GM12878 (cell line): ENCODE data around the gene LRRC2. TPM values are rescaled to one million over a fixed set of nuclear protein-coding genes. Genes with fewer than 3 reads are reported as not detected.

Experiments used
- ATAC-seq: fragments of 200-7000 bp; cut with Tn5 transposase; 3 replicates; pipeline ENCODE4 v1.9.1; 2020; ENCODE audit warnings: mild to moderate bottlenecking, moderate library complexity
- BruUV-seq: library from RNA; stranded (reverse); fragments of 400-500 nt; replicated peaks from 2 replicates; lab custom pipeline; 2021; lab: Mats Ljungman, UMichigan
- CTCF ChIA-PET: fragments of 300-600 bp; sonication (Branson Sonifier 250); formaldehyde crosslinking; extraction: SDS; loops from one replicate; lab custom pipeline; 2021; ENCODE audit warnings: inconsistent platforms; lab: Yijun Ruan, JAX
- POLR2A ChIA-PET: fragments of 350-600 bp; formaldehyde crosslinking; extraction: SDS; loops from one replicate; lab custom pipeline; 2021; ENCODE audit warnings: inconsistent platforms; lab: Charles Lee
- RAD21 ChIA-PET: fragments of 300-600 bp; sonication (Branson Sonifier 250); formaldehyde crosslinking; loops from one replicate; lab custom pipeline; 2023; ENCODE audit warnings: antibody characterized with exemption; ENCODE audit not compliant: unreplicated experiment; lab: Charles Lee
- SMC1A ChIA-PET: fragments of 300-600 bp; sonication (Branson Sonifier 250); formaldehyde crosslinking; loops from one replicate; lab custom pipeline; 2023; ENCODE audit not compliant: unreplicated experiment, uncharacterized antibody; lab: Charles Lee
- DNase-seq: peaks from one replicate; pipeline ENCODE4 v3.0.0-alpha.2; 2011; ENCODE audit warnings: low read depth, low spot score
- FAIRE-seq: peaks from 3 replicates; lab custom pipeline; 2011; peaks lifted over from hg19 to GRCh38; lab: Jason Lieb, UNC
- H2AFZ ChIP-seq: 2 replicates; pipeline ENCODE4 v1.6.0; 2011; ENCODE audit warnings: low read depth, low read length, control low read depth; ENCODE audit not compliant: control insufficient read depth
- H3K27ac ChIP-seq: 2 replicates; pipeline ENCODE4 v1.5.1; 2011; ENCODE audit warnings: control low read depth; ENCODE audit not compliant: control insufficient read depth, insufficient read depth
- H3K27me3 ChIP-seq, 2 experiments: replicated peaks in 1 of 2; 2 replicates each; pipeline versions ENCODE4 v1.6.0 to v1.6.1; 2011; ENCODE audit warnings: low read length in 1 of 2; ENCODE audit not compliant: control insufficient read depth in 2 of 2, insufficient read depth in 2 of 2
- H3K36me3 ChIP-seq, 2 experiments: 2 replicates each; pipeline ENCODE4 v1.5.1; 2011; ENCODE audit warnings: low read length in 1 of 2; ENCODE audit not compliant: control insufficient read depth in 2 of 2, insufficient read depth in 2 of 2
- H3K4me1 ChIP-seq: 2 replicates; pipeline ENCODE4 v1.6.1; 2011; ENCODE audit warnings: mild to moderate bottlenecking, low read length, moderate library complexity, mixed read lengths; ENCODE audit not compliant: control insufficient read depth, insufficient read depth
- H3K4me2 ChIP-seq: 2 replicates; pipeline ENCODE4 v1.6.0; 2011; ENCODE audit warnings: control low read depth; ENCODE audit not compliant: control insufficient read depth, insufficient read depth
- H3K4me3 ChIP-seq: fragments of 200-600 bp; sonication (generic); 2 replicates; pipeline ENCODE4 v1.5.1; 2016
- H3K79me2 ChIP-seq: 2 replicates; pipeline ENCODE4 v1.6.0; 2011; ENCODE audit warnings: low read length; ENCODE audit not compliant: control insufficient read depth, insufficient read depth
- H3K9ac ChIP-seq: 2 replicates; pipeline ENCODE4 v1.8.0; 2011; ENCODE audit warnings: low read length, control low read depth, mixed read lengths; ENCODE audit not compliant: control insufficient read depth, insufficient read depth
- H3K9me3 ChIP-seq: replicated peaks from 3 replicates; pipeline ENCODE4 v1.5.1; 2011; ENCODE audit warnings: mild to moderate bottlenecking, low read length; ENCODE audit not compliant: control insufficient read depth, insufficient read depth
- H4K20me1 ChIP-seq: 2 replicates; pipeline ENCODE4 v1.6.0; 2011; ENCODE audit not compliant: control insufficient read depth, insufficient read depth
- BCLAF1 ChIP-seq: fragments of 450-650 bp; IDR thresholded peaks from 2 replicates; pipeline ENCODE4 v1.6.1; 2017; ENCODE audit warnings: antibody characterized with exemption, mild to moderate bottlenecking, moderate library complexity
- BRCA1 ChIP-seq: IDR thresholded peaks from 2 replicates; pipeline ENCODE4 v1.6.1; 2011; ENCODE audit warnings: low read depth, low read length, improper control_type of control experiment
- CUX1 ChIP-seq: IDR thresholded peaks from 2 replicates; pipeline ENCODE4 v1.6.1; 2012; ENCODE audit warnings: improper control_type of control experiment, low read depth, low read length; ENCODE audit not compliant: insufficient replicate concordance
- EED ChIP-seq: sonication (generic); IDR thresholded peaks from 2 replicates; pipeline ENCODE4 v1.6.1; 2016; ENCODE audit warnings: antibody characterized with exemption, low read depth
- GABPA ChIP-seq: IDR thresholded peaks from 2 replicates; pipeline ENCODE4 v1.6.1; 2014; ENCODE audit warnings: antibody characterized with exemption, low read depth, mild to moderate bottlenecking, inconsistent platforms
- HSF1 ChIP-seq: fragments of 150-350 bp; IDR thresholded peaks from 2 replicates; pipeline ENCODE4 v1.6.1; 2014; ENCODE audit warnings: mild to moderate bottlenecking, low read depth, low read length
- MTA2 ChIP-seq: fragments of 450-650 bp; IDR thresholded peaks from 2 replicates; pipeline ENCODE4 v1.6.1; 2016; ENCODE audit warnings: low read depth, mild to moderate bottlenecking, moderate library complexity
- MTA3 ChIP-seq: IDR thresholded peaks from 2 replicates; pipeline ENCODE4 v1.6.1; 2012; ENCODE audit warnings: low read length, inconsistent platforms, borderline replicate concordance
- MXI1 ChIP-seq: fragments of 150-350 bp; IDR thresholded peaks from 2 replicates; pipeline ENCODE4 v1.6.1; 2011; ENCODE audit warnings: low read depth, mild to moderate bottlenecking, inconsistent platforms, low read length, improper control_type of control experiment
- PBX3 ChIP-seq: IDR thresholded peaks from 2 replicates; pipeline ENCODE4 v1.6.1; 2011; ENCODE audit warnings: mild to moderate bottlenecking, low read depth, low read length, moderate library complexity; ENCODE audit not compliant: insufficient replicate concordance
- PML ChIP-seq: IDR thresholded peaks from 2 replicates; pipeline ENCODE4 v1.6.1; 2012; ENCODE audit warnings: low read length, inconsistent platforms
- RBBP5 ChIP-seq: fragments of 200-600 bp; sonication (generic); conservative IDR thresholded peaks from 2 replicates; pipeline ENCODE4 v1.6.1; 2016
- TCF3 ChIP-seq: IDR thresholded peaks from 2 replicates; pipeline ENCODE4 v1.6.1; 2012; ENCODE audit warnings: low read depth, mild to moderate bottlenecking, low read length, borderline replicate concordance; ENCODE audit not compliant: insufficient read depth
- YBX1 ChIP-seq: fragments of 450-650 bp; IDR thresholded peaks from 2 replicates; pipeline ENCODE4 v1.6.1; 2016; ENCODE audit warnings: antibody characterized with exemption
- WGBS: methylation state at CpG from one replicate; pipeline ENCODE4 v1.1.6; 2016; ENCODE audit warnings: low lambda C conversion rate; ENCODE audit not compliant: insufficient replicate concordance, insufficient coverage; ENCODE audit errors: missing lambda C conversion rate; 5-methylcytosine and 5-hydroxymethylcytosine counted together
- in situ Hi-C: fragments of 300-500 bp; cut with MboI; formaldehyde crosslinking; loops from 9 replicates; pipeline ENCODE4 v1.14.3; 2018; ENCODE audit warnings: mixed read lengths
- intact Hi-C: fragments of 100-400 bp; cut with micrococcal nuclease; formaldehyde crosslinking; loops from one replicate; pipeline ENCODE4 v1.14.2; 2022; ENCODE audit not compliant: unreplicated experiment
- polyA plus RNA-seq, 11 experiments: library from polyadenylated mRNA; depleted of rRNA in 4 of 11; unstranded in 6 of 11; stranded (reverse) in 5 of 11; fragments of >200 nt; fragmentation: Nextera tagmentation in 4 of 11; fragmentation: Illumina TruSeq in 1 of 11; extraction: Ambion mirVana in 4 of 11; extraction: Trizol in 1 of 11; gene quantifications; 1 replicate in 1 of 11; 2 replicates in 10 of 11; pipeline versions ENCODE4 v1.2.1 to v1.2.3, GENCODE V29; 2011 to 2016; ENCODE audit warnings: inconsistent platforms in 2 of 11, missing spikeins in 2 of 11, low read depth in 1 of 11
- total RNA-seq, 4 experiments: library from RNA; depleted of rRNA in 3 of 4; stranded (reverse); fragments of >200 nt in 3 of 4; fragmentation: Illumina TruSeq in 1 of 4; extraction: Trizol in 1 of 4; gene quantifications; 2 replicates each; pipeline versions ENCODE4 v1.2.1 to v1.2.3, GENCODE V29; 2013 to 2021

Gene LRRC2
- total and polyA plus RNA-seq, 10 of the 15 experiments (the other 5 are each of a cell fraction or from before 2014, with no cell fraction given), result not detected

- ChIA-PET SMC1A (no interaction called here), CTCF (interaction anchor here (0.6 to 1.2 kb wide), 2 partner anchors 66 to 1282 kb away, joined by 4 to 5 read pairs; no protein-coding TSS in a partner anchor), POLR2A (no interaction called here), RAD21 (no interaction called here)
- in situ Hi-C loops, result no loop called here
- Histone ChIP-seq H3K4me1 (no peaks in the 10 kb centered on the region), H3K79me2 (no peaks in the 10 kb centered on the region), H4K20me1 (no peaks in the 10 kb centered on the region), H3K27ac (no peak overlapping the region), H2AFZ (no peak overlapping the region), H3K4me2 (no peak overlapping the region), H3K27me3 (peaks cover 0 to 3% of the 10 kb centered on the region in 2 experiments; a peak in 2 of 4 replicates), H3K9me3 (no peaks in the 10 kb centered on the region), H3K9ac (no peak overlapping the region), H3K4me3 (no peak overlapping the region), H3K36me3 (no peaks in the 10 kb centered on the region)
- FAIRE-seq (no peak), ATAC-seq (no peak), DNase-seq (no peak)
- no TSS peak for BruUV-seq
- intact Hi-C loops, result no loop called here
- WGBS, result 66% methylated on average over 11 of the region's 11 CpGs
- no peak for TF ChIP-seq PML
- no peak for TF ChIP-seq TCF3
- no peak for TF ChIP-seq RBBP5
- no peak for TF ChIP-seq MTA3
- TF ChIP-seq EED, result no peak
- TF ChIP-seq MXI1, result no peak
- TF ChIP-seq MTA2, result no peak
- no peak for TF ChIP-seq CUX1
- TF ChIP-seq GABPA, result no peak
- TF ChIP-seq PBX3, result no peak
- no peak for TF ChIP-seq BCLAF1
- no peak for TF ChIP-seq YBX1
- no peak for TF ChIP-seq BRCA1
- no peak for TF ChIP-seq HSF1
These were observed 9.6 kb upstream of the LRRC2 start for GRCh38 chr3:46575577-46576222.
